AG09319 (cell line): ENCODE results near the gene PREX1.

Experiments
- DNase-seq: peaks from one replicate; pipeline ENCODE4 v3.0.0-alpha.2; 2010; ENCODE audit warnings: low read depth; ENCODE audit errors: extremely low read depth
- CTCF ChIP-seq: IDR thresholded peaks from 2 replicates; pipeline ENCODE4 v1.5.1; 2011; ENCODE audit warnings: low read depth, mild to moderate bottlenecking, inconsistent platforms, low read length, moderate library complexity

PREX1 gene

DNA sequence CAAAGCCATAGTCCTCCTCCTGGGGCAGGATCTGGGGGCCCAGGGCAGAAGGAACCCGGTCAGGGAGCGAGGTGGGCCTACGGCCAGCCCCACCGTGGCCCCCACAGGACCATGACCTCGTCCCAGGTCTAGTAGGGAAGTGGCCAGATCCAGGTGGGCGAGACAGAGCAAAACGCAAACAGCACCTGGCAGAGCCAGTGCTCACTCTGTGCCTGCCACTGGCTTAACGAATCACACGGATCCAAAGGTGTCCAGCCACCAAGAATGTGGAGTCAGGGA, 169.7 kb downstream of the PREX1 start:
- DNase-seq = no peak
- TF ChIP-seq CTCF = no peak

DNA sequence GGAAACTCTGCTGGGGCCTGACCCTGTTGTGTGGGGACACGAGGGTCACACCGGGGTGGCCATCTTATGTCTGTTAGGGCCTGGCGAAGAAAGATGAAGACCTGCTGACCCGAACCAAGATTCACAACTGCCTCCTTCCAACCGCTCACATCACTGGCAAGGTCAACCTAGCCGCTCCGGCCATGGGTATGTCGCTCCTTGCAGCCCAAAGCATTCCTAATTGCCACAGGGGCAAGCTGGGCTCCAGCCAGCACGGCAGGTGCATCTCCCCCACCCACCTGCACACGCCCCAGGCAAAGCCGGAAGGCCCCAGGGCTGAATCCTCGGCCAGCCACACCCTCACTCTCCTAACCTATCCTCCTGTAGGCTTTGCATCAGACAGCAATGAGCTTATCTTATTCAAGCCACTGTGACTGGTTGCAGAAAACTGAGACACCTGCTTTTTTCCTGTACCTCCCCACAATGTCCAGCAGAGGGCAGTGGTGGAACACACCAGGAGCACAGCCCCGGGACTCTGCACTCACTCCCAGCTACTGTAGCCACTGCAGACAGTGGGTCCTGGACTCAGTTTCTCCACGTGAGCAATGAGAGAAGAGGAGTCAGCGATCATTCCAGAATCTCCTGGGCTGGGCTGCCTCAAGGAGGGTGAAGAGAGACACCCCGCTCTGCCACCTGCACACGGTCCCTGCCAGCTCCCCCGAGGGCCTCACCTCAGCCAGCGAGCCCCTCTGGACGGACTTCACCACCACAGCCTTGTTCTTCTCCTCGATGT, 170.2 kb downstream of the PREX1 start:
- peak; percentile 44 for DNase-seq
- TF ChIP-seq CTCF = peak; percentile 97

GRCh38 chr20:48656661-48657211, 171.1 kb downstream of the PREX1 start:
- DNase-seq = no peak
- TF ChIP-seq CTCF = peak; percentile 10

GRCh38 chr20:48656137-48656536, 171.7 kb downstream of the PREX1 start:
- DNase-seq = no peak
- no peak for TF ChIP-seq CTCF

GRCh38 chr20:48653706-48654051, 174.1 kb downstream of the PREX1 start:
- TF ChIP-seq CTCF = no peak
- DNase-seq = no peak

DNA sequence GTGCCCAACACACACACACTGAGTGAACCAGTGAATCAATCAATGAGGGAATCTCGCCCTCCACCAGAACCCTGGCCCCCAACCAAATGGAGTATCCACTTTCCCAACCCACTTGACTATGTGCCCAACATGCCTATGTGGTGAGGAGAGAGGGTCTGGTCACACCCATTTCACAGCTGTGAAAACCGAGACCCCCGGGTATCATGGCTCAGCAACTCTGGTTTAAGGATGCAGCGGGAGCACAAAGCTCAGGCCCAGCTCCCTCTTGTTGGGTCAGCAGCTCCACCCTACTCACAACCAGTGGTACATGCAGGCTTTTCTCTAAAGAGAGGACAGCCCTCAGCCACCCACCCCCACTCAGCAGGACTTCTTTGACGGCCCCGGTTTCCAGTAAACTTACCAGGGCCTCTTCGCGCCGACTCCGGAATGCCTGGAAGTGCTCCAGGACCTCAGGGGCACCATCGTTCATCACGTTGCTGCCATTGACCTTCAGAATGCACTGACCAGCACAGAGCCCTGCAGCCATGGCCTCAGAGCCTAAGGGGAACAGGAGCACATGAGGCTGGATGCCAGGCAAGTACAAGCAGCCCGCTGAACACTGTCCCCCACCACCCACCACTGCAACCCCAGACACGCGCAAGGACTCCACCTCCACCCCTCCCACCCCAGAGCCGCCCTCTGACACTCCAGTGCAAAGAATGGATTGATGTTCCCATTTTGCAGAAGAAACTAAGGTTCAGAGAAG, 174.7 kb downstream of the PREX1 start:
- TF ChIP-seq CTCF = no peak
- DNase-seq = no peak

DNA sequence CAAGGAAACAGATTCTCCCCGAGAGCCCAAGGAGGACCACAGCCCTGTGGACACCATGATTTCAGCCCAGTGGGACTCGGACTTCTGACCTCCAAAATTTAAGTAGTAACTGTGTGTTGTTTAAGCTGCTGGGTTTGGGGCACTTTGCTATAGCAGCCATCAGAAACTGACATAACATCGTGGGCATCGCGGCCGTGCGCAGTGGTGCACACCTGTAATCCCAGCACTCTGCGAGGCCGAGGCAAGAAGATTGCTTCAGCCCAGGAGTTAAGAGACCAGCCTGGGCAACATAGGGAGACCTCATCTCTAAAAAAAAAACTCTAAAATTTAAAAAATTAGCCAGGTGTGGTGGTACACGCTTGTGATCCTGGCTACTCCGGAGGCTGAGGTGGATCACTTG, 175.8 kb downstream of the PREX1 start:
- TF ChIP-seq CTCF = no peak
- no peak for DNase-seq
